ENCODE results near the gene GAS2L2. TPM values are rescaled to one million over a fixed set of nuclear protein-coding genes. Genes with fewer than 3 reads are reported as not detected.

GAS2L2 gene
- total RNA-seq, 1 experiment from 2014 or later = 0.23 TPM

DNA sequence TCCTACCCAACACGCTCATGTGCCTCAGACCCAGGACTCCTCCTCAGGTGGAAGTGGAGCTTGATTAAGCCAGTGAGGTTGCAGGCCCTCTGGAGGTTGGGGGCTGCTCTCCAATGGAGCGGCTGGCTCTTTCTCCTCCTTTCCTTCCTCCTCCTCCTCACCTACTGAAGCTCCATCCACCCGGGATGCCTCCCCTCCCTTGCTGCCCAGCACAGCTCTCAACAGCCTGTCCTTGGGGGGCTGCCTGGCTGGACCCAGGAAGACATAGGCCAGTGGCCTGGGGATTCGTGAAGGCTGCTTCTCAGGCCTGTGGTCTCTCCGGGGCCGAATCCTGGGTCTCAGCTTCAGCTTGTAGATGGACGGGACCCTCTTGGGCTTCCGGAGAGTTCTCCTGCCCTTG lies 8.2 kb downstream of the GAS2L2 start:
- H3K27me3 Mint-ChIP-seq (ENCODE audit: insufficient read depth, unreplicated experiment) = peaks cover 40% of the 10 kb centered on the region
- ChIA-PET CTCF (interaction anchor here (0.5 to 9.3 kb wide), 8 partner anchors 19 to 817 kb away, joined by 3 to 150 read pairs (median 3); no protein-coding TSS in a partner anchor), POLR2A (no interaction called here)
- H3K27ac Mint-ChIP-seq (ENCODE audit: low read depth, unreplicated experiment) = no peak overlapping the region
- peaks cover 4% of the 10 kb centered on the region for H3K36me3 Mint-ChIP-seq (ENCODE audit: insufficient read depth, unreplicated experiment)
- intact Hi-C loops (cut with micrococcal nuclease) = loop anchor here (5.0 to 10.0 kb wide), 4 partner anchors 80 to 1323 kb away; partner anchors contain the start of gene SLFN12L
- no peak for DNase-seq (ENCODE audit: unreplicated experiment)
- H3K4me1 Mint-ChIP-seq (ENCODE audit: insufficient read depth, unreplicated experiment) = peaks cover 10% of the 10 kb centered on the region
- TF ChIP-seq, protein P1, sequence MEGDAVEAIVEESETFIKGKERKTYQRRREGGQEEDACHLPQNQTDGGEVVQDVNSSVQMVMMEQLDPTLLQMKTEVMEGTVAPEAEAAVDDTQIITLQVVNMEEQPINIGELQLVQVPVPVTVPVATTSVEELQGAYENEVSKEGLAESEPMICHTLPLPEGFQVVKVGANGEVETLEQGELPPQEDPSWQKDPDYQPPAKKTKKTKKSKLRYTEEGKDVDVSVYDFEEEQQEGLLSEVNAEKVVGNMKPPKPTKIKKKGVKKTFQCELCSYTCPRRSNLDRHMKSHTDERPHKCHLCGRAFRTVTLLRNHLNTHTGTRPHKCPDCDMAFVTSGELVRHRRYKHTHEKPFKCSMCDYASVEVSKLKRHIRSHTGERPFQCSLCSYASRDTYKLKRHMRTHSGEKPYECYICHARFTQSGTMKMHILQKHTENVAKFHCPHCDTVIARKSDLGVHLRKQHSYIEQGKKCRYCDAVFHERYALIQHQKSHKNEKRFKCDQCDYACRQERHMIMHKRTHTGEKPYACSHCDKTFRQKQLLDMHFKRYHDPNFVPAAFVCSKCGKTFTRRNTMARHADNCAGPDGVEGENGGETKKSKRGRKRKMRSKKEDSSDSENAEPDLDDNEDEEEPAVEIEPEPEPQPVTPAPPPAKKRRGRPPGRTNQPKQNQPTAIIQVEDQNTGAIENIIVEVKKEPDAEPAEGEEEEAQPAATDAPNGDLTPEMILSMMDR (IDR thresholded peaks at IDR 0.05; ENCODE audit: unreplicated experiment) = no peak
- H3K9me3 Mint-ChIP-seq (ENCODE audit: unreplicated experiment) = no peaks in the 10 kb centered on the region
- no peak overlapping the region for H3K4me3 Mint-ChIP-seq (ENCODE audit: unreplicated experiment)
- no TSS peak for BruUV-seq (replicated peaks)

DNA sequence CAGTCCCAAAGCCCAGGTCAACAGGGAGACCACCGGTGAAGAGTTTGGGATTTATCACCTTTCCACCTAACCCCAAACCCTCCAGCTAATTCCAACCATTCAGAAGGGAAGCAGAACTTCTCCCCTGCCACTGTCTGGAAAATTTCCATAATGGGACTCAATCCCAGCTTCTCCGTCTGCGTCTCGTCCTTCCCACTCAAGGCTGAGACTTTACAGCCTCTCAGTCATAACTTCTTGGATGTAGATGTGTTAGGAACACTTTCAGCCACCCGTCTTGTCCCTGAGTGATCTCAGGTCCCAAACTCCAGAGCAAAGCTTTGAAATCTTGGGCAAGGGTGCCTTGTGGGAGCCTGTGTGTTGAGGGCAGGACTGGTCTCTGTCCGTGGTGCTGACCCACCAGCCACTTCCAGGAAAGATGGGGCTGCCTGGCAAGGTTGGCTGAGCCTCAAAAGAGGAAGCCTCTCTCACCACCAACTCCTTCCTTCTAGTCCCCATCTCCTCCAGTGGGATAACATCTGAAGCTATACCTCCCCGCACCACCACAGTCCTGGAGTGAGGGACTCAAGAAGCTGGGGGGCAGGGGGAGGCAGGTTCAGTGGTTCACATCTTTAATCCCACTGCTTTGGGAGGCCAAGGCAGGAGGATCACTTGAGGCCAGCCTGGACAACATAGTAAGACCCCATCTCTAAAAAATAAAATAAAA lies 9.3 kb downstream of the GAS2L2 start:
- DNase-seq (ENCODE audit: unreplicated experiment) = peak; percentile 44
- H3K9me3 Mint-ChIP-seq (ENCODE audit: unreplicated experiment) = no peaks in the 10 kb centered on the region
- no peaks in the 10 kb centered on the region for H3K36me3 Mint-ChIP-seq (ENCODE audit: insufficient read depth, unreplicated experiment)
- POLR2A ChIA-PET = no interaction called here
- H3K4me1 Mint-ChIP-seq (ENCODE audit: insufficient read depth, unreplicated experiment) = peaks cover 10% of the 10 kb centered on the region
- H3K4me3 Mint-ChIP-seq (ENCODE audit: unreplicated experiment) = no peak overlapping the region
- H3K27me3 Mint-ChIP-seq (ENCODE audit: insufficient read depth, unreplicated experiment) = peaks cover 50% of the 10 kb centered on the region
- TF ChIP-seq, protein P1 (IDR thresholded peaks at IDR 0.05; ENCODE audit: unreplicated experiment) = no peak
- no peak overlapping the region for H3K27ac Mint-ChIP-seq (ENCODE audit: low read depth, unreplicated experiment)
- CTCF ChIA-PET = interaction anchor here (0.6 to 9.3 kb wide), 5 partner anchors 10 to 131 kb away, joined by 3 to 150 read pairs (median 4); no protein-coding TSS in a partner anchor
- intact Hi-C loops (cut with micrococcal nuclease) = loop anchor here (10.0 kb wide), 2 partner anchors 79 to 429 kb away; no protein-coding TSS in a partner anchor
- BruUV-seq (replicated peaks) = no TSS peak

DNA sequence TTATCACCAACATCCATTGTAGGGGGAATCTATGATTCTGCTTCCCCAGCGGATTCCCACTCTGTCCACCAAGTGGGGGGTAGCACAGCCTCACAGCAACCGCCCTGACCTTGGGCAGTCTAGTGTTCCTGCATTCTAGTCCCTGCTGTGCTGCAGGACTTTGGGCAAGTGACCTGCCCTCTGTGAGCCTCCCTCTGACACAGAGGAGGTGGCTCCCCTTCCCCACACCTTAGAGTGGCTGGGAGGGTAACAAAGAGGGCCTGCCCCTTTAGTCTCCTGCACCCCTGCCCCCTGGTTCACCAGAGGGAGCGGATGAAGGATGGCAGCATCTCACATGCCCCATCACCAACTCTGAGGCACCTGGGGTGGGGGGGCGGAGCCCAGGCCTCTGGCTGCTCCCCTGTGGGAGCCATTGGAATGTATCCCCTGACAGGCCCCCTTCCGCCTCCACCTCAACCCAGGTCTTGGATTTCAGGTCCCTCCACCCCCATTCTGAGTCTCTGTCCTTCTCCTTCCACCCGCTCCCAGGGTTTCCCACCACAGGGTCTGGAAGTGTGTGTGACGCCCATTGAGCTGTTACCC lies 10.1 kb downstream of the GAS2L2 start:
- no TSS peak for BruUV-seq (replicated peaks)

DNA sequence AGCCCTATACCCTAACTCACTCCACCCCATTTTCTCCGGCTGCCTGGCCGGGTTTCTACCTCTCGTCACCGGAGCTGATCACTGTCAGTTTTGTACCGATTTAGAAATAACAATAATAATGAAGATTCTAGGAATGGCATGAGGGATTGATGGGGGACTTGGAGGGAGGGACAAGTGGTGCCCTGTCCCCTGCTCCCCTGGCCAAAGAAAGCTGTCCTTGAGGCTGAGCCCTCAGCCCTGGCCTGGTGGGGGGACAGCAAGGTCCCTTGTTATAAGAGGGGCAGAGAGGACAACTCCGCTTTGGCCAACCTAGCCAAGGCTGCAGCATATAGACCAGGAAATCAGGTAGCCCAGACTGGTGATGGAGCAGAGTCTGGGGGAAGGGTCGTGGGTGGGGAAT lies 10.5 kb downstream of the GAS2L2 start:
- peaks cover 50% of the 10 kb centered on the region for H3K27me3 Mint-ChIP-seq (ENCODE audit: insufficient read depth, unreplicated experiment)
- intact Hi-C loops (cut with micrococcal nuclease) = loop anchor here (10.0 kb wide), 2 partner anchors 78 to 428 kb away; no protein-coding TSS in a partner anchor
- H3K4me1 Mint-ChIP-seq (ENCODE audit: insufficient read depth, unreplicated experiment) = no peaks in the 10 kb centered on the region
- CTCF ChIA-PET = interaction anchor here (0.7 to 9.3 kb wide), 2 partner anchors 60 to 130 kb away, joined by 3 to 150 read pairs; no protein-coding TSS in a partner anchor
- no peaks in the 10 kb centered on the region for H3K9me3 Mint-ChIP-seq (ENCODE audit: unreplicated experiment)
- no peaks in the 10 kb centered on the region for H3K36me3 Mint-ChIP-seq (ENCODE audit: insufficient read depth, unreplicated experiment)
- POLR2A ChIA-PET = no interaction called here
- H3K4me3 Mint-ChIP-seq (ENCODE audit: unreplicated experiment) = no peak overlapping the region
- no peak for DNase-seq (ENCODE audit: unreplicated experiment)
- TF ChIP-seq, protein P1 (IDR thresholded peaks at IDR 0.05; ENCODE audit: unreplicated experiment) = no peak
- H3K27ac Mint-ChIP-seq (ENCODE audit: low read depth, unreplicated experiment) = no peak overlapping the region
- no TSS peak for BruUV-seq (replicated peaks)

More for the DNA sequence above, 10.1 kb downstream of the GAS2L2 start:
- H3K27me3 Mint-ChIP-seq (ENCODE audit: insufficient read depth, unreplicated experiment) = peaks cover 50% of the 10 kb centered on the region
- no peak for DNase-seq (ENCODE audit: unreplicated experiment)
- H3K4me3 Mint-ChIP-seq (ENCODE audit: unreplicated experiment) = no peak overlapping the region
- H3K36me3 Mint-ChIP-seq (ENCODE audit: insufficient read depth, unreplicated experiment) = no peaks in the 10 kb centered on the region
- peaks cover 3% of the 10 kb centered on the region for H3K4me1 Mint-ChIP-seq (ENCODE audit: insufficient read depth, unreplicated experiment)
- no peak overlapping the region for H3K27ac Mint-ChIP-seq (ENCODE audit: low read depth, unreplicated experiment)
- no peaks in the 10 kb centered on the region for H3K9me3 Mint-ChIP-seq (ENCODE audit: unreplicated experiment)
- POLR2A ChIA-PET = no interaction called here
- CTCF ChIA-PET = interaction anchor here (9.3 kb wide), 1 partner anchor 130 kb away, joined by 150 read pairs; no protein-coding TSS in a partner anchor
- TF ChIP-seq, protein P1 (IDR thresholded peaks at IDR 0.05; ENCODE audit: unreplicated experiment) = no peak
- intact Hi-C loops (cut with micrococcal nuclease) = loop anchor here (10.0 kb wide), 2 partner anchors 78 to 428 kb away; no protein-coding TSS in a partner anchor
